IPS-11a (cell line): ENCODE data around the gene USP53.
"Not testable (repeated sequence)": the region's sequence is repeated elsewhere in the genome, so short reads cannot be mapped to it uniquely, and the experiment has no call there.

Source experiments
- H3K4me3 ChIP-seq: one replicate; pipeline ENCODE4 v1.5.1; 2013; ENCODE audit warnings: low read depth, low read length, control low read depth

The USP53 gene

DNA sequence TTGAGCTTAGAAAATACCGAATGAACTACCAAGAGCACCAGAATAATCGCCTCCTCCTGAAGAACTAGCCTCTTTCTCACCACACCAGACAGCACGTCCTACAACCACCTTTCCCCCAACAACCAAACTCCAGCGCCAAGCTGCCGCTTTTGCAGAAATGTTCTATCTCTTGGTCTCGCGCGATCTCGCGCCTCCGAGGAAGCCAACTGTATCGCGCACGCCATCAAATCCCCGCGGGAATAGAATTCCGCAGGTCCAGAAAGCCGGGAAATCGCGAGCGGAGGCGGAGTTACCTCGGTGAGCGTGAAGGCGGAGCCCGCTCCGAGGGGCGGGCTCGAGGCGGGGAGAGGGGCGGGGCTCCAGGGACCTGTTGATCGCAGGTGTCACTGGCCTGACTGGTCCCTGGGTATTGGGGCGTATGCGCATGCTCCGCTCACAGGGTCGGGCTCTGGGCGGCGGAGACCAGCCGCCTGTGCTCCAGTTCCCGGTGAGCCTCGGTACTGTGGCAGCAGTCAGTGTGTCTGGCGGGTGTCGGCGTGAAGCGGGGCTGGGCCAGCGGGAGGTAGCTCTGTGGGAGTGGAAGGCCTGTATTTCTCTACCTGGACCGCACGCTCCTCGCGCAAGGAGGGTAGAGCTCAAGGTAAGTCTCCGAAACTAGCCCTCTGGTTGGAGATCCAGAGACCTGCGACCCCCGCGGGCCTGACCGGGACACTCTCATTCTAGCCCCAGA, at the start of gene USP53:
Gene USP53 (plus strand): TSS at position 480 of the 730 bp plus-strand sequence. CDS start 27,047 bp downstream, outside the sequence.
- H3K4me3 ChIP-seq, result peak within 1 kb of the TSS; percentile 94

DNA sequence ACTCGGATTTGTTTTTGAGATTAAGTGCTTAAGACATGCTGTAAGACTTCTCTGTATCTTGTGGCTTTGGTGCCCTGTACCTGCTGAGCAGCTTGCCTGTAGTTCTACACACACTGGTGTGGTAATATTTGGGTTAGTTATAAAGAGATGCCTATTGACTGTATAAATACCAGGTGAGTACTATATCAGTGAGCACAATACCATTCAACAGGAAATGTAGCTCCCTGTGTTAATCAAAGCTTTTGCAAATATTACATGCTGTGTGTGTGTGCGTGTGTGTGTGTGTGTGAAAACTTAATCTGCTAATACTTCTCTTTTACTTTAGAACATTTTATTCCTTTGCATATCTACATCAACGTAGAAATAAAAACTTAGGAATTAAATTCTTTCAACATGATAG, 46.7 kb upstream of the USP53 start:
- H3K4me3 ChIP-seq, result no peak overlapping the region

DNA sequence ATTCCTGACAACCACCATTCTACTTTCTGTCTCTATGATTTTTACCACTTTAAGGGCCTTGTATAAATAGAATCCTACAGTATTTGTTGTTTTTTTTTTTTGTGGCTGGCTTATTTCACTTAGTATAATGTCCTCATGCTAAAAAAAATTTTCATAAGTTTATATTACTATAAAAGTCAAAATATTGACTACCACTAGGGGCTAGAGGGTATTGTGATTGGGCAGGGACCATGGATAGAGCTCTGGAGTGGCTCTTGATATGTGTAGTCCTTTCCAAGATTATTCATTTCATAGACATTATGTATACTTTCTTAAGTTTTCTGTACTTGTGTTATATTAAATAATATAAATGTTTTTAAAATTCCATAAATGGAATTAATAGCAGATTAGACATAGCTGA, 42.3 kb upstream of the USP53 start:
- H3K4me3 ChIP-seq, result no peak overlapping the region

DNA sequence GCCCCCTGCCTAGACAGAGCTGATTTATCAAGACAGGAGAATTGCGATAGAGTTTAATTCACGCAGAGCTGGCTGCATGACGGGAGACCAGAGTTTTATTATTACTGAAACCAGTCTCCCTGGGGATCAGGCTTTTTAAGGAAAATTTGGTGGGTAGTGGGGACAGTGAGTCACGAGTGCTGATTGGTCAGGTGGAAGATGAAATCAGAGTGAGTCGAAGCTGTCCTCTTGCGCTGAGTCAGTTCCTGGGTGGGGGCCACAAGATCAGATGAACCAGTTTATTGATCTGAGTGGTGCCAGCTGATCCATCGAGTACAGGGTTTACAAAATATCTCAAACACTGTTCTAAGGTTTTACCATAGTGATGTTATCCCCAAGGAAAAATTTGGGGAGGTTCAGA, 40.3 kb upstream of the USP53 start:
- no peak overlapping the region for H3K4me3 ChIP-seq

DNA sequence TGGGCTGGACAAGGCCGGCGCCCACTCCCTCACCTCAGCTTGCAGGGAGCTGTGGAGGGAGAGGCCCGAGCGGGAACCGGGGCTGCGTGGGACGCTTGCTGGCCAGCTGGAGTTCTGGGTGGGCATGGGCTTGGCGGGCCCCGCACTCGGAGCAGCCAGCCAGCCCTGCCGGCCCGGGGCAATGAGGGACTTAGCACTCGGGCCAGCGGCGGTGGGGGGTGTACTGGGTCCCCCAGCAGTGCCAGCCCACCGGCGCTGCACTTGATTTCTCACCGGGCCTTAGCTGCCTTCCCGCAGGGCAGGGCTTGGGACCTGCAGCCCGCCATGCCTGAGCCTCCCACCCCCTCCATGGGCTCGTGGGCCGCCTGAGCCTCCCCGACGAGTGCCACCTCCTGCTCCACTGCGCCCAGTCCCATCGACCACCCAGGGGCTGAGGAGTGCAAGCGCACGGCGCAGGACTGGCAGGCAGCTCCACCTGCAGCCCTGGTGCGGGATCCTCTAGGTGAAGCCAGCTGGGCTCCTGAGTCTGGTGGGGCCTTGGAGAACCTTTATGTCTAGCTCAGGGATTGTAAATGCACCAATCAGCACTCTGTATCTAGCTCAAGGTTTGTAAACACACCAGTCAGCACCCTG, 38.7 kb upstream of the USP53 start:
- H3K4me3 ChIP-seq, result not testable (repeated sequence)

DNA sequence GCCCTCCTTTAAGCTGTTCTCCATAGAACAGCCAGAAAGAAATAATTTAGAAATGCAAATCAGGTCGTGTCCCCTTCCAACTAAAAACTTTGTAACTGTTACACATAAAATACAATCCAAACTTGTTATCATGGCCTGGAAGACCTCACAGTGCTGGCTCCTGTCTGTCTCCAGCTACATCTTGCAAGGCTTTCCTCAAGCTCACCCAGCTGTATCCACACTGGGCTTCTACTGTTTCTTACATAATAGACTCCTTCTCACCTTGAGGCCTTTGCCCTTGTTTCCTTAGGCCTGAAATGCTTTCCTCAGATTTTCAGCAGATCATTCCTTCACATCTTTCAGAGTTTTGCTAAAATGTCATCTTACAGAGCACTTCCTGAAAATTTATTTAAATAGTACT, 33.5 kb upstream of the USP53 start:
- H3K4me3 ChIP-seq, result no peak overlapping the region

DNA sequence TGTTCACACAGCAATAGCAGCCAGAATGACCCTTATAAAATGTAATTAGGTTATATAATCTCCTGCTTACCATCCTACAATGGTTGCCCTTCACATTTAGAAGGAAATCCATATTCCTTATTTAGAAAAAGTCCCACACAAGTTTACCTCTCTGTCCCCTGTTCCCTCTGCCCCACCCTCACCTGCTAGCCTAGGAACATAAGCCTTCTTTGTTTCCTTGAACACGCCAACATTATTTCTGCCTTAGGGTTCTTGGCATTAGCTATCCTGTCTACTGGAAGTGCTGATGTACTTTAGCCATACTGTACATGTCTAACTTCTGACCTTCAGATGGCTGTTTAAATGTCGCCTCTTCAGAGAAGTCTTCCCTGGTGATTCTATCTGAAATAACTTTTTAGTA, 28.4 kb upstream of the USP53 start:
- H3K4me3 ChIP-seq, result no peak overlapping the region

DNA sequence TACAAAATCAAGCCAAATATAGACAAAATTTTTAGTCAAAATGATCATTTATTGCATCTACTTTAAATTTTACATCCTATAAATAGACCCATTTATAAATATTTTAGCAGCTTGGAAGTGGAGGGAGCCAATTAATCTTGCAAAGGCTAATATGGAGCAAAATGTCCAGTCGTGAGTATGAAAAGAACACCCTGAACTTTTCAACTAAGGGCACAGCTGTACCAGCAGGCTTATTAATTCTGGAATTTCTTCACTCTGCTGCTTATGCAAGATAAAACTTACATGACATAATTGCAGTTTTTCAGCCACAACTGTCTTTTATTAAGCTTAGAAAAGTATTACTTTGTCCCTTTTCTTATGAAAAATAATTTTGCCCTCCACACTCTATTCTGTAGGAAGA, 22.9 kb upstream of the USP53 start:
- no peak overlapping the region for H3K4me3 ChIP-seq

DNA sequence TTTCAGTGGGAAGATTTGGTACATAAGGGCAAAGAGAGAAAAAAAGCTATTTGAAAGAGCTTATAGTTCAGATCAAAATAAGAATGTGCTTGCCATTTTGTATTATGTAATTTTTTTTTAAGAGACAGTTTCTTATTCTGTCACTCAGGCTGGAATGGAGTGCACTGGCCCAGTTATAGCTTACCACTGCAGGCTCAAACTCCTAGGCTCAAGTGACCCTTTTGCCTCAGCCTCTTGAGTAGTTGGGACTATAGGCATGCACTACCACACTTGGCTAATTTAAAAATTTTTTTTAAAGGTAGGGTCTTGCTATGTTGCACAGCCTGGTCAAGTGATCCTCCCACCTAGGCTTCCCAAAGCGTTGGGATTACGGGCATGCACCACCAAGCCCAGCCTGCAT, 22.2 kb upstream of the USP53 start:
- H3K4me3 ChIP-seq, result no peak overlapping the region

DNA sequence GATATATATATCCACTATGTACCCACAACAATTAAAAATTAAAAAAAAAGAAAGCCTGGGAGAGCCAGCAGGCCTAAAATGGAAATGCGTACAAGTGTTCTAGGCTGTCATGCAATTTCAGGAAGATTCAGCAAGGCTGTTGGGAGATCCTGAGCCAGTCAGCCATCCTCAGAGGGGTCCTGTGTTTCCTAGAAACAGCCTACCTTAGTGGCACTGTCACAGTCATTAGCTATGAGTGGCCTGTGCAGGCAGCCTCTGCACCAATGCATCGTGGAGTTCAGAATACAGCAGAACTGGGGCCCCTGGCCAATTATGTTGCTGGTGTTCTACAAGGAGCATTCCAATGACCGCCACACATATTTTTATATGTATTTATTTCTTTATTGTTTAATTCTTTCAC, 21.0 kb upstream of the USP53 start:
- H3K4me3 ChIP-seq, result no peak overlapping the region

DNA sequence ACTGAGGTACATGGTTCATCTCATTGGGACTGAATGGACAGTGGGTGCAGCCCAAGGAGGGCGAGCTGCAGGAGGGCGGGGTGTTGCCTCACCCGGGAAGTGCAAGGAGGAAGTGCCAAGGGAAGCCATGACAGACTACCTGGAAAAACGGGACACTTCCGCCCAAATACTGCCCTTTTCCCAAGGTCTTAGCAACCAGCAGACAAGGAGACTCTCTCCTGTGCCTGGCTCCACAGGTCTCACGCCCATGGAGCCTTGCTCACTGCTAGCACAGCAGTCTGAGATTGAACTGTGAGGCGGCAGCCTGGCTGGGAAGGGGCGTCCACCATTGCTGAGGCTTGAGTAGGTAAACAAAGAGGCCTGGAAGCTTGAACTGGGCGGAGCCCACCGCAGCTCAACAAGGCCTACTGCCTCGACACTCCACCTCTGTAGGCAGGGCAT, 14.7 kb upstream of the USP53 start:
- no peak overlapping the region for H3K4me3 ChIP-seq

DNA sequence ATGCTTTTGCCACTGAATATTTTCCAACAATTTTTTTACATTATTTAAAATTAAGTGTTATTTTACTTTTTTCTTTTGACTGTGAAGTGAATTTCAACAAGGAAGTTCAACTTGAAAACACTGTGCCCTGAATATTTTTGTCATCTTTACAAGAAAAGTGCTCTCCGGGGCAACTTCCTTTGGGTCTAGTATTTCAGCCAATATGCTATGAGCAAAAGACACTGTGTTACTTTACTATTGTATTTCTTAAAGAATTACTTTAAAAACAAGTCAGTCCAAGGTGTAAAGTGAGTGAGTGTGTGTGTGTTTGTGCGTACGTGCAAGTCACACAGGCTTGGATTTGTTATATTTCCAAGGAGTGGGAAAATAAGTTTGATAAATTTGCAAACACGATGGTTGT, 7.6 kb upstream of the USP53 start:
- H3K4me3 ChIP-seq, result no peak overlapping the region

DNA sequence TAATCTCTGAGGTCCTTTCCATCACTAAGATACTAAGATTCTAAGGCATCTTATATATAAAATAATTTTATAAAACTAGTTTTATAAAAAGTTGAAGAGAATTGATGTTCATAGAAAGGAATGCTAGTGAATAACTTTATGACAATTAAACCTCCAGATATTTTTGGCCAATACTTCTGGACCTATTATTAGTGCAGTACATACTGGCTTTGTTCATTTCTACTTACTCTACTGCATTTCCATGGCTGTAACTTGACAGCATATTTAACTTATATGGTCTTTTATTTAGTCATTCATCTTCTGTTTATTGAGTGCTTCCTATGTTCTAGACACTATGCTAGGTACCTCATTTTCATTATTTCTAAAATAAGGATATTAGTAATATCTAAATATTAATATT, 6.8 kb upstream of the USP53 start:
- no peak overlapping the region for H3K4me3 ChIP-seq

DNA sequence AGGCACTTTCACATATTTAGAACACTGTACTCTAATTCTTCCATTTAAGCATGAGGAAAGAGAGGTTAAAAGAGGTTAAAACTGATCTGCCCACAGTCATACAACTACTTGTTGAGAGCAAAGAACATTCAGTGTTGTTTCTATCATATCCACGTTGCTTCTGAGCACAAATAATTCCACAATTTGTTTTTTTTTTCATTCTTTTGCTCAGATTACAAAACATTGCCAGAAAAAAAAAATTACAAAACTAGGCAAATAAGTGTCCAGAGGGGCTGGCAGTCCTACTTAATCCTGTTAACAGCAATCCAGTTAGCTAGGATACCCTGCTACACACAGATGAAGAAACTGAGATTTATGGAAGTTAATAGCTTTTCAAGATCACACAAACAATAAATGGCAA, 6.3 kb upstream of the USP53 start:
- H3K4me3 ChIP-seq, result no peak overlapping the region

DNA sequence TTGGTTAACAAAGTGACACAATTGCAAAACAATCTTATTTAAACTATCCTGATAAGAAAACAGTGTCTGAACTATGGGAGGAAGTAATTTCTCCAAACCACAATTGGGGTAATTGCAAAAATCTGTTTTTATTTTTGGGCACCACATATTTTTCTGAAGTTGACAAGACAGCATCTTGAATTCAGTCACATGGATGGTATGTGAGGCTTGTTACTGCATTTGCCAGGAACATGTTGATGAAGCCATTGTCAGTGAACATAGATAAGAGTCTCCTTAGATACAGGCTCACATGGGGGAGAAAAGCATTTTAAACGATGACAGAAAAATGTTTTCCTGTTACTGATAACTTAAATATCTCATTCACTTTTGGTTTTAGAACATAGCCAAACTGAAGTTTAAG, 5.5 kb upstream of the USP53 start:
- no peak overlapping the region for H3K4me3 ChIP-seq

DNA sequence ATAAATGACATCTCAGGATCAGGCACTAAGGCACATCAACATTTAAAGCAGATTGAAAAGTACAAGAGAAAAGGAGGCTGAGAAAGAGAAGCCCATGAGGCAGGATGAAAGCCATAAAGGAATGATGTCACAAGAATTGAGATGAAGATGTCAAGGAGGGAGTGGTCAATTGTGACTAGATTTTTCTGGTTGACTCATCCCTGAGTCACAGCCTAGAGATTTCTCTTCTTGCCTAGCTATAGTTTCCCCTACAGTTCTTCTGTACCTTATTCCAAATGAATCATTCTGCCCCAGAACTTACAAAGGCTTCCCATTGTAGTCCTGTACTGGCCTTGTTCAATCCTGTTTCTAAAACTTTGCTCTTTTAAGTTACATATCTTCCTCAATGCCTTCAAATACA, 3.4 kb upstream of the USP53 start:
- H3K4me3 ChIP-seq, result no peak overlapping the region

DNA sequence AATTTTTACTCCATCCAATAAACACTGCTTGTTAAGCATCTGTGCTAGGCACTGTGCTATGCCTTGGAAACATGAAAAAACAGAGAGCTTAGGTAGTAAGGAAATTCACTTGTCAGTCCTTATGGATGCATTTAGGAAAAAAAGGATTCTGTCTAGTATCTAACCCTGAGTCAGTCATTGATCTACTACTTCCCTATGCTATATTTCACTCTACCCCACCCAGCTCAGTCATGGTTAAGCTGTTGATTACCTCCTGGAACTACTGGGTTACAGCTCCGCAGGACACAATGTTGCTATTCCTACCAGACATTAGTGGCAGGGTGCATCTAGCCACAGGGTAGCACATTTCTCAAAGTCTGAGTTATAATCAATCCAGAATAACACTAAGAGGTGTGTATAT, 2.9 kb upstream of the USP53 start:
- H3K4me3 ChIP-seq, result no peak overlapping the region

DNA sequence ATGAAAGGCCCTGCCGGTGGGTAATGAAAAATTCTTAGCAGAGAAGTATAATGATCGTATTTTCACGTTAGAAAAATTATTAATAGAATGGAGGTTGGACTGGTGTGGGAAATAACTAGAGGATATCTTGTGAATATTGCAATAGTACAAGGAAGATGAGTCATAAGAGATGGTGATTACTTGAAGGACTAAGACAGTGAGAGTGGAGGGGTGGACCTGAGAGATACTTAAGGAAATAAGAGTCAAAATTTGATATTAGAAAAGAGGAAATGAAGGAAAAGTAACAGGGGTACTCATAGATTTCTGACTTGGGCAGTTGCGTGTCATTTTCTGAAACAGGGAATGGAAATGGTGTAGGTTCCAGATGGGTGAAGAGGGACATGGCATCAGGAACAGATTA, 1.7 kb upstream of the USP53 start:
- no peak overlapping the region for H3K4me3 ChIP-seq

DNA sequence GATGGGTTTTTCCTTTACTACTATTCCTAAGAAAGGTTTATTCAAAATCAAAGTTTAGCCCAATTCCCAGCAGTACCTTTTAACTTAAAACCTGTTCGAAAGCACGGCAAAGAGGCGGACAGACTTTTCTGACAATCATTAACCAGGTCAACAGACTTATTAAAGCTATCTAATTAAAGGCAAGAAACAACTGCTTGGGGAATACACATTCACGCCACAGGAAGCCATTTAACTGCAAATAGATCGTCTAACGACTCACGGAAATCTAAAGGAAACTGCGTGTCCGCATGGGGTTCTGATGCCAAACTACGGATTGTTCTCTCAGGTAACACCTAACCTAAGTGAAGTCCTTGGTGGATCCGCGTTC, 663 bp upstream of the USP53 start:
- H3K4me3 ChIP-seq, result peak overlapping the region; percentile 94

DNA sequence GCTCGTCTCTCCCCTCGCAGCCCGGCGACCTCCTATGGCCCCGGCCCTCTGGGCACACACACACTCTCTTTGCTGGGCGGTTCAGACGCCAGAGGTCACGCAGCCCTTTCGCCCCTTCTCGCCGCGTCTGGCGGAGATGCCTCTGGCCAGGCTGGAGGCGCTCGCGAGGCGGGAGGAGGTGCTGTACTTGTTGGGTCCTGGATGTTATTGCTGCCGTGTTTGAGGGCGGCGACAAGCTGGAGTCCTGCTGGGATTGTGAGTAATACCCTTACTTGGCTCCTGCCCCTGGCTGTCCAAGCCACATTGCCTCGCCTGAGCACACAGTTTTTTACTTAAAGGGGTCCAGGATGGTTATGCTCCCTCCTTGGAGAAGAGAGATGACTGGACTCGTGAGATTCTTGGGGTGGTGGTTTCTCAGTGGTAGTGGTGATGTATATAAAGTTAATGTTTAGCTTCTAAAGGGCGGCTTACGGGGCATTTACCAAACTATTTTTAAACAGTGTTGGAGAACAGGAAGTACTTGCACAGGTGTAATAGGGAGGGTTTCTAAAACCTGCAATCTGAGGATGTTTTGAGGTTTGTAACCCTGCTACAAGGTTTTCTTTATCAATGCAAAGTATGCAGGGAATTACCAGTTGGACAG, 572 bp downstream of the USP53 start:
- peak overlapping the region; percentile 94 for H3K4me3 ChIP-seq

DNA sequence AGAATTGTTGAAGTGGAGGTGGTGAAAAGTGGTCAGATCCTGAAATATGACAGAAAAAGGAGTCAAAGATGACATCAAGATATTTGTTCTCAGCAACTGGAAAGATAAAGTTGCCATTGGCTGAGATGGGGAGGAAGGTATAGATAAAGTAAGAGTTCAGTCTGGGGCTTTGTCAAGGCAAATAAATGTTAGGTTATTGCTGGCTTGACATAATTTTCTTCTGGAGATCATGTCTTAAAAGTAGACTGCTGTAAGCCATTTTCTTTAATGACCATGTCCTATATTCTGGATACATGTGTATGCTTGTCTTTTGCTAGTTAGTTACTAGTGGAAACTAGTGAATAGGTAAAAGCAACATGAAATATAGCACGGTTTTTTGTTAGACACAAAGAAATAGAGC, 5.6 kb downstream of the USP53 start:
- H3K4me3 ChIP-seq, result no peak overlapping the region

DNA sequence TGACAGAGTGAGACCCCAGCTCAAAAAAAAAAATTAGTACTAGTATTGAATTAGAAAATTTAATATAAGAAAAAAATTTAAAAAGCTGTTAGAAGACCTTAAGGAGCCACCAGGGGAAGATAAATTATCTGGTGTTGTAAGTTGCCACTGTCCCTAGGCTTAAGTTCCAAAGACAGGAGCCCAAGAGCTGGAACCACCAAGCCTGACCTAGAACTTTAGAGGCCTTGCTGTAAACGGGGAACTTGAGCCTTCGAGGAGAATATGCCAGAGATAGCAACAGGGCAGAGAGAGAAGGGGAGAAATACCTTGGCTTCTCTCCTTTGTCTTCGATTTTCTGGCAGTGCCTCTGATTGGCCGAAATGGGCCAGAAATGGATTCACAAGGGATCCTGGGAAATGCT, 8.9 kb downstream of the USP53 start:
- H3K4me3 ChIP-seq, result no peak overlapping the region
